ENCODE results near the gene OCEL1. TPM values are rescaled to one million over a fixed set of nuclear protein-coding genes. Genes with fewer than 3 reads are reported as not detected.

OCEL1 gene
- total RNA-seq, 1 donor from 2014 or later, result 22.4 TPM

- CTCF ChIA-PET, result no interaction called here
- TF ChIP-seq CTCF (IDR thresholded peaks at IDR 0.05), result no peak
- H3K36me3 Mint-ChIP-seq (ENCODE audit: low read depth), result peaks cover 80% of the 10 kb centered on the region
Observed at GRCh38 chr19:17202249-17202648, 23.8 kb upstream of the OCEL1 start.

GRCh38 chr19:17202713-17203112, 23.3 kb upstream of the OCEL1 start:
- ChIA-PET POLR2A (interaction anchor here (0.7 kb wide), 1 partner anchor 12 kb away, joined by 4 read pairs; the partner anchor contains the start of gene USE1), CTCF (no interaction called here)
- Mint-ChIP-seq H3K36me3 (ENCODE audit: low read depth) (peaks cover 75% of the 10 kb centered on the region), H3K4me3 (no peak overlapping the region), H3K4me1 (no peaks in the 10 kb centered on the region), H3K27ac (no peak overlapping the region), H3K9me3 (no peaks in the 10 kb centered on the region), H3K27me3 (no peaks in the 10 kb centered on the region)
- intact Hi-C loops (cut with micrococcal nuclease), result no loop called here
- TF ChIP-seq CTCF (IDR thresholded peaks at IDR 0.05), result no peak
- DNase-seq (no peak), ATAC-seq (ENCODE audit: low read depth) (no peak)

More at GRCh38 chr19:17202249-17202648, 23.8 kb upstream of the OCEL1 start:
- Mint-ChIP-seq H3K4me1 (no peaks in the 10 kb centered on the region), H3K4me3 (no peak overlapping the region), H3K9me3 (no peaks in the 10 kb centered on the region), H3K27me3 (no peaks in the 10 kb centered on the region), H3K27ac (no peak overlapping the region)
- ATAC-seq (ENCODE audit: low read depth) (peak; percentile 38), DNase-seq (no peak)
- intact Hi-C loops (cut with micrococcal nuclease), result no loop called here
- POLR2A ChIA-PET, result no interaction called here

GRCh38 chr19:17205237-17206140, 20.5 kb upstream of the OCEL1 start:
- no peak for TF ChIP-seq CTCF (IDR thresholded peaks at IDR 0.05)
- no peak overlapping the region for H3K27ac Mint-ChIP-seq
- peaks cover 15% of the 10 kb centered on the region for H3K4me1 Mint-ChIP-seq
- CTCF ChIA-PET, result interaction anchor here (1.0 to 1.9 kb wide), 4 partner anchors 30 to 139 kb away, joined by 3 to 5 read pairs (median 4); no protein-coding TSS in a partner anchor
- no peaks in the 10 kb centered on the region for H3K27me3 Mint-ChIP-seq
- H3K36me3 Mint-ChIP-seq (ENCODE audit: low read depth), result peaks cover 71% of the 10 kb centered on the region
- peak; percentile 48 for DNase-seq
- ATAC-seq (ENCODE audit: low read depth), result peak; percentile 72
- intact Hi-C loops (cut with micrococcal nuclease), result loop anchor here (1.0 kb wide), 3 partner anchors 30 to 138 kb away; no protein-coding TSS in a partner anchor
- POLR2A ChIA-PET, result interaction anchor here (0.6 to 1.7 kb wide), 4 partner anchors 10 to 101 kb away, joined by 3 to 6 read pairs (median 4); partner anchors contain the start of gene USE1
- H3K9me3 Mint-ChIP-seq, result no peaks in the 10 kb centered on the region
- no peak overlapping the region for H3K4me3 Mint-ChIP-seq

GRCh38 chr19:17206736-17207581, 19.1 kb upstream of the OCEL1 start:
- ChIA-PET CTCF (interaction anchor here (1.4 kb wide), 1 partner anchor 77 kb away, joined by 5 read pairs; no protein-coding TSS in a partner anchor), POLR2A (interaction anchor here (0.8 kb wide), 1 partner anchor 99 kb away, joined by 3 read pairs; no protein-coding TSS in a partner anchor)
- H3K4me1 Mint-ChIP-seq, result peaks cover 17% of the 10 kb centered on the region
- ATAC-seq (ENCODE audit: low read depth) (no peak), DNase-seq (no peak)
- no peak for TF ChIP-seq CTCF (IDR thresholded peaks at IDR 0.05)
- no peak overlapping the region for H3K27ac Mint-ChIP-seq
- peaks cover 65% of the 10 kb centered on the region for H3K36me3 Mint-ChIP-seq (ENCODE audit: low read depth)
- H3K9me3 Mint-ChIP-seq, result no peaks in the 10 kb centered on the region
- no peaks in the 10 kb centered on the region for H3K27me3 Mint-ChIP-seq
- intact Hi-C loops (cut with micrococcal nuclease), result no loop called here
- no peak overlapping the region for H3K4me3 Mint-ChIP-seq
